ENCODE data around the gene TNFRSF25.
A peak's percentile ranks its signal among the peaks of the same experiment; 100 is the strongest.
"Not testable (repeated sequence)": the region's sequence is repeated elsewhere in the genome, so short reads cannot be mapped to it uniquely, and the experiment has no call there.

Gene TNFRSF25

DNA sequence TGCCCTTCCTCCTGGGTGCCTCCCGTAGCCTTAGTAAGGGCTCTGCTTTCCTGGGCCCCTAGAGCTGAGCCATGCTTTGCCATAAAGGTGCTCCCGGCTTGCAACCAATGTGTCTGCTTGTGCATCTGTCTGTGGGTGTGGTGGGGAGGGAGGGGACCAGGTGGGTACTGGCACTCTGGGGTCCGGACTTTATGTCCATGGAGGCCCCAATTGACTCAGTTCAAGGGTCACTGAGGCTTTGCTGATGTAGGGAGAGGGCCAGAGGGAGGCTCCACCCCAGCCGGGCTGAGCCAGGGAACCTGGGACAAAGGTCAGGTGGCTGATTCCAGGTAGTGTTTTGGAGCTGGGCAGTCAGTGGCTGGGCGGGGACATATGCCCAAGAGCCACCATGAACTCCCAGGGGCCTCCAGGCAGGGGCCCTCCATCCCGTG is 15.0 kb downstream of the TNFRSF25 start:
- no peak for DNase-seq (ENCODE audit: low spot score)

DNA sequence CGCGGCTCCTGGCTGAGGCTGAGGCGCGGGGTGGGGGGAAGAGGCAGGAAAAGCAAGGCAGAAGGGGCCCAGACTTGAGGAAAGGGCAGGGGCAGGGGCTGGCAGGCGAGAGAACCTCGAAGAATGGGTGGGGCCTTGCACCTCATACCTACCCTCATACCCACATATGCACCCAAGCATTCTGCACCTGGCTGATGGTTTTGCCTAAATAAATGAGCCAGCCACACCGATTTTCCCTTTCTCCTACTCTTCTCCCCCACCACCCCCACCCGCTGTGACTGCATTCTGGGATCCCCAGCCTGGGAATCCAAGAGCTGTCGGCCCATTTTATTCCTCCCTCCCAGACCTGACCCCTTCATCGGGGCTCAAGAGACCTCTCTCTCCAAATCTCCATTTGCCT is 15.5 kb downstream of the TNFRSF25 start:
- DNase-seq (ENCODE audit: low spot score), result not testable (repeated sequence)

DNA sequence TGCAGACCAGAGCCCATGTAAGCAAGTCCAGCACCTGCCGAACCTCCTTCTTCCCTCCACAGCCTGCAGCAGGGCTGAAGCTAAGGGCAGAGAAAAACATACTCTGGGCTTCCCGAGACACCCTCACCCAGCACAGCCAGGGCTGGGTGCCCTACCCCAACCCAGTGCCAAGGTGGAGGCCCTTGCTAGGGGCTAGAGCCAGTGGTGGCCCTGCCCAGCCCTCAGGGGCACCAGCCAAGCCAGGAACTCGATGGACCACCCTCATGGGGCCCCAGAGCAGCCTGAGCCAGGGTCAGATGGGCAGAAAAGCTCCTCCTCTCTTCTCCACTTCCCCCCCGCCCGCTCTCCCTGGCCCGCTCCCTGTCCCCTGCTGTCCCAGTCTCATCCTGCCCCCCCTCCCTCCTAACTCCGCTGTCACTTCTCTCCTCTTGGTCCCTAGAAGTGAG is 15.9 kb downstream of the TNFRSF25 start:
- DNase-seq (ENCODE audit: low spot score), result no peak

DNA sequence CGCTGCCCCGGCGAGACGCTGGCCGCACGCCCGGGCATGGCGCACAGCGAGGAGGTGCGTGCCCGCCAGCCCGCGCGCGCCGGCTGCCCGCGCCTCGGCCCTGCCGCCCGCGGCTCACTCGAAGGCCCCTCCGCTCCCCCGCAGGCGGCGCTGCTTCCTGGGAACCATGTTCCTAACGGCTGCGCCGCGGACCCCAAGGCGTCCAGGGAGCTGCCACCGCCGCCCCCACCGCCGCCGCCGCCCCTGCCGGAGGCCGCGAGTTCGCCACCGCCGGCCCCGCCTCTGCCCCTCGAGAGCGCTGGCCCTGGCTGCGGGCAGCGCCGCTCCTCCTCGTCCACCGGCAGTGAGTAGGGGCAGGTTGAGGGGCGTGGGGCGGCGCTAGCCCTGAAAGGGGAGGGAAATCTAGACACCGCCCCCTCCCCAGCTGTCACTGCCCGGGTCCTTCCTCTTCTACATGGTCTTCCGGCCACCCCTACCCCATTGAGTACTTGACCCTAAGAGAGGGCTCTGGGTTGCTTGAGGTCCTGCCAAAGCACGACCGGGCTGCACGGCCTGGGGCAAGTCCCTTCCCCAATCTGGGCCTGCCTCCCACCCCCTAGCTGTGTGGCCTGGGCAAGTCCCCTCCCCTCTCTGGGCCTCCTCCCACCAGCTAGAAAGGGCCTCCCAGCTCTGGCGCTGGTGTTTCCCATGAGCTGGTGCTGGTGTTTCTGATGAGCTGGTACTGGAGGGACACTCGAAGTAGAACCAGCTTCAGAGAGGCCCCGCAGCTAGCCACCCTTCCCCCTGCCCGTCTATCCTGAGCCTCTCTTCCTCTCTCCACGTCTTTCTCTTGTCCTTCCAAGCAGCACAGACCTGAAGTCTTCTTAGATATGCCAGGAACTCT is 17.0 kb downstream of the TNFRSF25 start:
- DNase-seq (ENCODE audit: low spot score), result no peak

DNA sequence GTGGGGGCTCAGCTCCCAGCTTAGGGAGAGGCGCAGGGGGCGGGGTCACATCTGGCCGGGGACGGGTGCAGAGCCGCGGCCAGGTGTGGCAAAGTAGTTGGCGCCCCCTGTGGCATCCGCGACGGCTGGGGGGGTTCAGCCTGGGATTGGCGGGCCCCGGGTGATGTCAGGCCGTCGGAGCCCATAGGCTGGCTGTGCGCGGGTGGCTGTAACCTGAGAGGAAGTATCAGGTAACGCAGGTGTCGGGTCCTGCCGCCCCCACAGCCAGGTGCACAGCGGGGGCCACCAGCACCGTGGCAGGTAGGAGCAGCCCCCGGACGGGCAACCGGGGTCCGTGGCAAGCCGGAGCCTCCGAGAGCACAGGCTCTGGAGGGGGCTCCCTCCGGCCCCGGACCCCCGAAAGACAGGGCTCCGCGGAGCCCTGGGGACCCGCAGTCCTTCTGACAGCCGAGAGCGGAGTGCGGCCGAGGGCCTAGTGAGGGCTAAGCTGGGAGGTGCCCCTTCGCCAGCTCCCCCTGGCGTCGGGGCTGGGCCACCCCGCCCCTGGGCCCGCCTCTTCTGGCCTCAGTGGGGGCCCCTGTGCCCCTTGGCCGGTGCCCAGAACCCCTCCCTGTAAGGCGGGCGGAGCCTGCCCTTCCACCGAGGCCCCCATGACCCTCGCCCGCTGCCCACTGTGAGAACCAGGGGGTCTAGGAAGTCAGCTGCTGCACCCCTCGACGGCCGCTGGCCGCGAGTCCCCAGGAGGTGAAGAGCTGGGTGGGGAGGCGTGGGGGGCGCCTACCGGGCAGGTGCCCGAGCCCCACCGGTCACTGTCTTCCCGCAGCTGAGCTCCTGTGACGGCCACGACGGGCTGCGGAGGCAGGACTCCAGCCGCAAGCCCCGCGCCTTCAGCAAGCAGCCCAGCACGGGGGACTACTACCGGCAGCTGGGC is 17.9 kb downstream of the TNFRSF25 start:
- no peak for DNase-seq (ENCODE audit: low spot score)

DNA sequence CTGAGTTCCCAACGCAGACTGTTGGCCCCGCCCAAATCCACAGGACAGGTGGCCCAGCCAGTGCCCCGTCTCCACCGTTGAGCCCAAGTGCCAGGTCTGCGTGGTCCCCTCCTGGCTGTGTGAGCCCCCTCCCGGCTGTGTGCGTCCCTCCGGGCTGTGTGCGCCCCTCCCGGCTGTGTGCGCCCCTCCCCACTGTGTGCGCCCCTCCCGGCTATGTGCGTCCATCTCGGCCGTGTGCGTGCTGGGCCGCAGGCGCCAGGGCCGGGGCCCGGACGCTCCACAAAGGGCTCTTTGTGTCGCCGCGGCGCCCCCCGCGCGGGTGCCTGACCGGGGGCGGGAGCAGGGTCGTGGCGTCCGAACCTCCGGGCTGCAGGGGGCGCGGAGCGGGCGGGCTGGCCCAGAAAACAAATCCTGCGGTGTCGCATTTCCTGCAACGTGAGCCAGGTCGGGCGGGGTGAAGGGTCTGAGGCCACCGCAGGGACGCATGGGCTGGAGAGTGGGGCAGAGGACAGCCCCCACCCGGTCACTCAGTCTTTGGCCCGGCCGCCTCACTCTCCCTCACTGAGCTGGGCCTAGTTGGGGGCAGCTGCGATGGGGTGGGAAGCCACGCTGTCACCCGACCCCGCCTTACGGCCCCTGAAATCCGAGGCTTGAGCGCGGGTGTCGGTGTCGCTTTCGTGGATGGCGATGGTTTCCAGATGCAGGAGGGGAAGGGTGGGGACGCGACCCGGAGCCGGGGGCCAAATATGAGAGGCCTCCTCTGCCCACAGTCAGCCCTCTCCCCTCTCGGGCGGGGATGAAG is 18.8 kb downstream of the TNFRSF25 start:
- no peak for DNase-seq (ENCODE audit: low spot score)

DNA sequence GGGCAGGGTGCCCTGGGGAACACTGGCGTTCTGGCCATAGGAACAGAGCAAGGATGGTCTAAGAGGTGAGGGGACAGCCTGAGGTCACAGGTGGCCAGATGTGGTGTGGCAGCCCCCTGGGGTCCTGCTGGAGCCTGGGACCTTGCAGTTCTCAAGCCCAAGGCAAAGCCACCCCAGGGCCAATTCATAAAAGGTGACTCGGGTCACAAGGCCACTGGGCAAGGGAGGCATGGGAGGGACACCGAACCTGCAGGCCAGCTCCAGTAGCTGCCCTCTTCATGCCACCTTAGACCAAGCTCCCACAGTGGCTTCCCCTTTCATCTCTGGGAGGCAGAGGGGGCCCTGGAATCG is 19.3 kb downstream of the TNFRSF25 start:
- no peak for DNase-seq (ENCODE audit: low spot score)

DNA sequence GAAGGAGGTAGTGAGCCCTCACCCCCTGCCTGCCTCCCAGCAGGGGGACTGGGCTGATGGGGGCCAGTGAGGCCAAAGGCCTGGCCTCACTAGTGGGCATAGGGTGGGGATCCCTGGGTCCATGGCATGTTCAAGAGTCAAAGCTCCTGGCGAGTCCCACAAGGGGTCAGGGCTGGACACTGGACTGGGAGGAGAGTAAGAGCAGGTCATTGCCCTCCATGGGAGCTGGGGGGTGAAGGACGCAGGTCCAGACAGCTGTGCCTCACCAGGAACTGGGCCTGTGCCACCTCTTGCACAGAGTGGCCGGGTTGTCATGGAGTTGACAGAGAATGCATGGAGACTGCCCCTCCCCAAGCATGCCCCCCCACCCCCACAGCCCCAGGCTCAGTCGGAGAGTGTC is 20.0 kb downstream of the TNFRSF25 start:
- DNase-seq (ENCODE audit: low spot score), result not testable (repeated sequence)

DNA sequence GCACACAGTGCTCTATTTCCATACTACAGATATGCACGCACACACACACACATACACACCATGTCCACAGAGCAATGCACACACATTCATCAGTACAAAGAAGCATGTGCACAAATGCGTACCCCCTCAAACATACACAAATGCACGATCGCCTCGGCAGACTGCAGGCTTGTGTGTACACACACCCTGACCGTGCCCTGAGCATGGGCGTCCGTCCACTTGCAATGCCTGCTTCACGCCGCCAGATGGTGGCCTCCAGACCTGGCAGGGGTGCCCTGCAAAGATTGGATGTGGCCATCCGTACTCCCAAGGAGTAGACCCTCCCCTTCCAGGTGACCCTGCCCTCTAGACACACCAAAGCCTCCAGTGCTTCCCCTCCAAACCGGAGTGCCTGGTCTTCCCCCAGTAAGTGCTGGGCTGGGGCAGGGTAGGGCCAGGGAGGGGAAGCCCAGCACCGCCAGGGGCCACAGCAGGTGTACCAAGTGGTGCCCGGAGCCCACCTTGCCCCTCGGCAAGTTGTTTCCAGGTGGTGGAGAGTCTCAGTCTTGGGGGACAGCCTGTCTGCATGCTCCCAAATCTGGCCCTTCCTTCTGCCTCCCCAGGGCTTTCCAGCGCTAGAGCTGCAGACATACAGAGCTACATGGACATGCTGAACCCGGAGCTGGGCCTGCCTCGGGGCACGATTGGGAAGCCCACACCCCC is 20.8 kb downstream of the TNFRSF25 start:
- peak; percentile 34 for DNase-seq (ENCODE audit: low spot score)

DNA sequence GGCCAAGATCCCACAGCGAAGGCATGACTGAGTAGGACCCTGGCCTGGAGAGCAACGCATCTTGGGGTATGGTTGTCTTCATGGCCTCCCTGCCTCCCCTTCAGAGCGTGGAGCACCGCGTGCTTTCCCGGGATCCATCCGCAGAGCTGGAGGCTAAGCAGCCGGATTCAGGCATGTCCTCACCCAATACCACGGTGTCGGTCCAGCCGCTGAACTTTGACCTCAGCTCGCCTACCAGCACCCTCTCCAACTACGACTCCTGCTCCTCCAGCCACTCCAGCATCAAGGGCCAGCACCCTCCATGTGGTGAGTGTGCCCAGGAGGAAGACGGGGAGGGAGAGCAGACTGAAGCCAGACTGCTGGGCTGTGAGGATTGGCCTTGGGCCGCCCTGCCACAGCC is 21.6 kb downstream of the TNFRSF25 start:
- DNase-seq (ENCODE audit: low spot score), result no peak

DNA sequence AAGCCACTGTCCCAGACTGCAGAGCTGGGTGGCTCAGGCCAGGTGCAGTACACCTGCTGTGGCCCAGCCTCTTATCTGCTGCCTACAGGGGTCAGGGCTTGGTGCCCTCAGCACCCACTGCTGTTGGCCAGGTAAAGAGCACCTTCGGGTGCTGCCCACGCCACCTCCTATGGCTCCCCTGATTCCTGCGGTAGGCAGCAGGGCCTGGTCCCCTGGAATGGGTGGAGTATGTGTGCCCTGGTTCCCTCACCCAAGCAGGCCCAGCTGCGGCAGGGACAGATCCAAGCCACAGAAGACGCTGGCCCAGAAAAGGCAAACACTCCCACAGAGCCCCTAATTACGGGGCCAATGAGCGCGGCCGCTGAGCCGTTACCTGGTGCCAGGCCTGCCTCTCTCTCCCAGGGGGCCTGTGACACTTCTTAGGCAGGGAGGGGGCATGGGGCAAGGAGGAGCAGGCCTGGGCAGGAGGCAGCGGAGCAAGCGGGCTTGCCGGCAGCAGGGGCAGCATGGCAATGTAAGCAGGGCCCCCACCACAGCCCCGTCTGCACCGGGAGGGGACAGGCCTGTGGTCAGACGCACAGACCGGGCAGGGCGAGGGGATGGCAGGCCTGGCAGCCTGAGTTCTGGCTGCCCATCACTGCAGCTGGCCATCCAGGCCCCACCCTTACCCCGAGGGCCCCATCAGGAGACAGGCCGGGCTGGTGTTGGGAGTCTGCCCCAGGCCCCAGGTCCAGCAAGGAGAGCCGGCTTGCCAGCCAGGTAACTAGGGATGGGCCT is 22.4 kb downstream of the TNFRSF25 start:
- no peak for DNase-seq (ENCODE audit: low spot score)

DNA sequence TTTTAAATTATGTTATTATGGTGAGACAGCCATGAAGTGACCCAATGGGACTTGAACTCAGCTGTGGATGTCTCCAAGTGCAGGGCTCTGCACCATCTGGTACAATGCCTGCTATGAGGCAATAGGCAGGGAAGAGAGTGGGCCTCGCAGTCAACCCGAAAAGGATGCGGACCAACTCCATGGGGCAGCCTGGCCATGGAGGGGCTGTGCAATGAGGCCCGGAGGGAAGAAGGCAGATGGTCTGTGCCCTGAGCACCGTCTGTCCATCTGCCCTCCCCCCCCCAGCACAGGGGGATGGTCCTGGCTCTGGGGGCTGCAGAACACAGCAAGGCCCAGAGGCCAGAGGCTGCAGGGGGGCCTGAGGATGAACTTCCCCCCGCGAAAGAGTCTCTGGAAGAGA is 24.4 kb downstream of the TNFRSF25 start:
- no peak for DNase-seq (ENCODE audit: low spot score)

DNA sequence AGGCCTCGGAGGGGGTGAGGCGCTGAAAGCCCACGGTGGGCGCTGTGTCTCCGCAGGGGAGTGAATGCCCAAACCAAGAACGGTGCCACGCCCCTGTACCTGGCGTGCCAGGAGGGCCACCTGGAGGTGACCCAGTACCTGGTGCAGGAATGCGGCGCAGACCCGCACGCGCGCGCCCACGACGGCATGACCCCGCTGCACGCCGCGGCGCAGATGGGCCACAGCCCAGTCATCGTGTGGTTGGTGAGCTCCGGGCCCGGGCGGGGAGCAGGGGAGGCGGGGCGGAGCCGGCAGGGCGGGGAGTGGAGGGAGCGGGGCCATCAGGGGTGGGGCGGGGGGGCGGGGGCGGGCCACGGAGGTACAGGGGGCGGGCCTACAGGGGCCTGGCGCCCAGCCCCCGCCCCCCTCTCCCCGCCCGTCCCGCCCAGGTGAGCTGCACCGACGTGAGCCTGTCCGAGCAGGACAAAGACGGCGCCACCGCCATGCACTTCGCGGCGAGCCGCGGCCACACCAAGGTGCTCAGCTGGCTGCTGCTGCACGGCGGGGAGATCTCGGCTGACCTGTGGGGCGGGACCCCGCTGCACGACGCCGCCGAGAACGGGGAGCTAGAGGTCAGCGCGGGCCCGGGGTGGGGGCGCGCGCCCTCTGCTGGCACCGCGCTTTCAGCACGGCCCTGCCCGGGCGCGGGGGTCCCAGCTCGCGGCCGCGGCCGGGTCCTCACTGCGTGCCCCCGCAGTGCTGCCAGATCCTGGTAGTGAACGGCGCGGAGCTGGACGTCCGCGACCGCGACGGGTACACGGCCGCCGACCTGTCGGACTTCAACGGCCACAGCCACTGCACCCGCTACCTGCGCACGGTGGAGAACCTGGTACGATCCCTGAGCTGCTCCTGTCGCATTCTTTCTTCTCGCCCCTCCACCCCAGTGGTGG is 25.5 kb downstream of the TNFRSF25 start:
- DNase-seq (ENCODE audit: low spot score), result peak; percentile 23

DNA sequence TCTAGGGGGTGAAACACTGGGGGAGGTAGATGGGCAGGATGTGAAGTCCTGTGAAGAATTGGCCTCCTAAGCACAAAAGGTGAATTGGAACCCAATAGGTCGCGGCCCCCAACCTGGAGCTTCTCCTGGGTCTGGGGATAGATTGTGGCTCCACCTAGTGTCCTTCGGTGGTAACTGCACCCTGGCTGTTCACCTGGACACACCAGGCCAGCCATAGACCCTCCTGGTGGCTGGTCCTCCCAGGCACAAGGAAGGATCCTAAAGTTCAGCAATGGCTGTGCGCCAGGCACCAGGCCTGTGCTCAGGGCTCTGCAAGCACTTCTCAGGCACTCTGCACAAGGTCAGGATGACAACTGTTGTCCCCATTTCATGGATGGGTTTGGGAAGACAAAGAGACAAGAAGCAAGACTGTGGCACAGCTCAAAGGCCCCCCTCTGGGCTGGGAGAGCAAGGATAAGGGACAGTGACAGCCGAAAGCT is 27.9 kb downstream of the TNFRSF25 start:
- DNase-seq (ENCODE audit: low spot score), result peak; percentile 53

DNA sequence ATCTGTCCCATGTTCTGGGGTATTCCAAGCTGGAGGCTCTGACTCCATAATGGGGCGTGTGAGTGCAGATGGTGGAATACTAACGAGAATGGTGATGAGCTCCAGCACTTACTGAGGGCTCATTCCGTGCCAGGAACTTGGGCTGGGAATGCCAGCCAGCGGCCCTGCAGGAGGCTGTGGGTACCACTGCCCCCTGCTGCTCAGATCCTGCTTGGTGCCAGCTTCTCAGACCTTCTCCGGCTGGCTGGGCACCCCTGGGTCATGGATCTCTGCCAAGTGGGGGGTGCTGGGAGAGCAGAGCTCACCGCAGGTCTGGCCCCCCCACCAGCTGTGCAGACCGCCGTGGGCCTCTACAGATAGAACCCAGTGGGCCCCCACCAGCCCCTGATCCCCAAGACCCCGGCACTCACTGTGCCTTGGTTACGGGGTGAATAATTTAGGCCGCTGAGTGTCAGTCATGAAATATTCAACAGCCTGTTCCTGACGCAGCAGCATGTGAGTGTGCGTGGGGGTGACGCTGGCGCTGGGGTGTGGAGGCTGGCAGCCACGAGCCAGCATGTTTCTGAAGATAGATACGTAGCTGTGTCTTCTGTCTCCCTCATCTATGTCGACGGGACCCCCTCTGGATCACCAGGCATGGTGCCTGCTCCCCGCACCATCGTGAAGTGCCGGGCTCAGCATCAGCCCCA is 28.8 kb downstream of the TNFRSF25 start:
- DNase-seq (ENCODE audit: low spot score), result peak; percentile 41

DNA sequence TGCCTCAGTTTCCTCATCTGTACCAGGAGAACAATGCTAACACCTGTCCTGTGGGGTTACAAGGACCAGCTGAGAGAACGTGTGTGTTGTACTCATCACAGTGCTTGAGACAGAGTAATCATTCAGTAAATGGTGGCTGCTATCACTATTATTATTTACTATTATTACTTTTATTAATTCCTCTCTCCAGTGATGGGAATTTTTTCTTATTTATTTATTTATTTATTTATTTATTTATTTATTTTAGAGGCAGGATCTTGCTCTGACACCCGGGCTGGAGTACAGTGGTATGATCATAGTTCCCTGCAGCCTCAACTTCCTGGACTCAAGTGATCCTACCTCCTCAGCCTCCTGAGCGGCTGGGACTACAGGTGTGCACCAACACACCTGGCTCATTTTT is 29.7 kb downstream of the TNFRSF25 start:
- not testable (repeated sequence) for DNase-seq (ENCODE audit: low spot score)

DNA sequence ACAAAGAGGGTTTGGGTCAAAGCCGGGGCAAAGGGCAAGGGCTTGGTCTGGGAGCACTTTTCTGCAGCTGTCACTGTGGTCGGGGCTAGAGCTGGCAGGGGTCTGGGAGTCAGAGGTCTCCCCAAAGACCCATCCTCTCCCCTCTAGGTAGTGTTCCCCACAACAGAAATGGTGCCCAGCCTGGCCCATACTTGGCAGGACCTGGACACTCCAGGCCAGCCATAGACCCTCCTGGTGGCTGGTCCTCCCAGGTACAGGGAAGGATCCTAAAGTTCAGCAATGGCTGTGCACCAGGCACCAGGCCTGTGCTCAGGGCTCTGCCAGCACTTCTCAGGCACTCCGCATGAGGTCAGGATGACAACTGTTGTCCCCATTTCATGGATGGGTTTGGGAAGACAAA is 30.4 kb downstream of the TNFRSF25 start:
- no peak for DNase-seq (ENCODE audit: low spot score)

DNA sequence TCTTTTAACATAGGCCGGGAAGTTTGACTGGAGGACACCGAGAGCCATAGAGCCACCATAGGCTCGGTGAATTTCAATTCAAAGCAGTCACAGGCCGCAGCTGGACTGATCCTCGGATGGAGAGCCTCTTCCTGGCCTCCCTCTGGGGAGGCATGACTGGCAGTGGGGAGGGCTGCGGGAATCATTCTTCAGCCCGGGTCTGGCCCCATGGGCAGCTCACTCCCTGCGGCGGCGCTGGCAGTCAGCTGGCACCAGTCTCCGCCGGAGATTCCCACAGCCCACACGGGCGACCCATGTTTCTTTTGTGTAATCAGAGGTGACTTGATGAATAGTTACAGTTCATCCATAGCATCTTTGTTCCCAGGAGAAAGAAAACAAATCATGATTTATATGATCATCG is 30.8 kb downstream of the TNFRSF25 start:
- DNase-seq (ENCODE audit: low spot score), result no peak

DNA sequence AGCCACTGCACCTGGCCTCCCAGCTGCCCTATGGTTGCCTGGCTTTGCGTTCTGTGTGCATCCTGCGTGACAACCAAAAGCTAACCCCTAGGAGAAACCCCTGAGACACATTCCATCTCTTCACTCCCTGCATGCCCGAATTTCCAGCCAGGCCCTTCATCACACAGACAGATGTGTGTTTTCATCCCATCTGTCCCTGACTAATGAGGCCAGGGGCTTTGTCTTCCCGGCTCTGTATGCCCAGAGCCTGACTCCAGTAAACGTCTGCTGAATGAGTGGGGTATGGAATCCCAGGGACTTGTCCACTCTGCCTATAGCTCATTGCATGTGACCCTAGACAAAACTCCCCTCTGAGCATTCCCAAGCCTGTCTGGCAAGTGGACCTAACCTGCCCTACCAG is 31.8 kb downstream of the TNFRSF25 start:
- no peak for DNase-seq (ENCODE audit: low spot score)

Measured in RKO (cell line).